Upper lobe of left lung (tissue), 6 donors: ENCODE data around the gene TTC22. TPM values are rescaled to one million over a fixed set of nuclear protein-coding genes. Genes with fewer than 3 reads are reported as not detected.
A peak's percentile ranks its signal among the peaks of the same experiment; 100 is the strongest.
"Not testable (repeated sequence)": the region's sequence is repeated elsewhere in the genome, so short reads cannot be mapped to it uniquely, and the experiment has no call there.

Experiments used
- ATAC-seq, 2 donors: fragments of 200-7000 bp; cut with Tn5 transposase; one replicate each; pipeline ENCODE4 v1.9.1; 2022; ENCODE audit warnings: mild to moderate bottlenecking in 2 of 2, moderate library complexity in 2 of 2; ENCODE audit not compliant: low FRiP score in 2 of 2
- DNase-seq, 2 donors: peaks; one replicate each; pipeline ENCODE4 v3.0.0-alpha.2; 2019 to 2020
- H3K27ac ChIP-seq, 4 donors: fragments of 200-600 bp; sonication (generic); one replicate each; pipeline ENCODE4 v1.5.1; 2016 to 2019
- H3K27me3 ChIP-seq, 4 donors: fragments of 200-600 bp; sonication (generic); one replicate each; pipeline ENCODE4 v1.5.1; 2017 to 2019
- H3K36me3 ChIP-seq, 4 donors: fragments of 200-600 bp; sonication (generic); one replicate each; pipeline ENCODE4 v1.5.1; 2016 to 2019
- H3K4me1 ChIP-seq, 4 donors: fragments of 200-600 bp; sonication (generic); one replicate each; pipeline ENCODE4 v1.5.1; 2018 to 2019
- H3K4me3 ChIP-seq, 4 donors: fragments of 200-600 bp; sonication (generic); one replicate each; pipeline ENCODE4 v1.5.1; 2017 to 2019; ENCODE audit warnings: mild to moderate bottlenecking in 2 of 4, moderate library complexity in 1 of 4
- H3K9me3 ChIP-seq, 4 donors: fragments of 200-600 bp; sonication (generic); one replicate each; pipeline ENCODE4 v1.5.1; 2018 to 2019
- EP300 ChIP-seq, 4 donors: sonication (generic); formaldehyde crosslinking; IDR thresholded peaks; one replicate each; pipeline ENCODE4 v1.5.1; 2017; ENCODE audit warnings: antibody characterized with exemption in 4 of 4, control low read depth in 2 of 4
- POLR2A ChIP-seq, 4 donors: fragments of 450-650 bp; IDR thresholded peaks; one replicate each; pipeline ENCODE4 v1.5.1; 2016 to 2017; ENCODE audit warnings: antibody characterized with exemption in 4 of 4, mild to moderate bottlenecking in 2 of 4
- POLR2AphosphoS5 ChIP-seq, 2 donors: sonication (generic); formaldehyde crosslinking; IDR thresholded peaks; one replicate each; pipeline ENCODE4 v1.5.1; 2017; ENCODE audit warnings: antibody characterized with exemption in 2 of 2
- WGBS, 2 donors: methylation state at CpG; one replicate each; pipeline ENCODE4 v1.1.5; 2017 to 2018; 5-methylcytosine and 5-hydroxymethylcytosine counted together
- total RNA-seq, 6 donors: library from RNA; depleted of rRNA in 4 of 6; stranded (reverse); fragments of >200 nt in 4 of 6; gene quantifications; one replicate each; pipeline versions ENCODE4 v1.1.0 to v1.2.1, GENCODE V29; 2016 to 2021
- TF ChIP-seq, protein P1 (sequence below), 6 experiments: fragments of 450-650 bp in 4 of 6; fragments of 200-600 bp in 2 of 6; sonication (generic) in 2 of 6; IDR thresholded peaks; one replicate each; pipeline ENCODE4 v1.5.1; 2016 to 2019; ENCODE audit warnings: antibody characterized with exemption in 6 of 6
- donor health status: DM: no; HTN: no; CAD: no; lungs with moderate emphysema.
- donor health status: DM: no; HTN: yes; CAD: no; lungs with severe emphysema.

Gene TTC22
- total RNA-seq, 6 donors from 2014 or later: 6.9 to 15.7 (median 12.1) TPM

DNA sequence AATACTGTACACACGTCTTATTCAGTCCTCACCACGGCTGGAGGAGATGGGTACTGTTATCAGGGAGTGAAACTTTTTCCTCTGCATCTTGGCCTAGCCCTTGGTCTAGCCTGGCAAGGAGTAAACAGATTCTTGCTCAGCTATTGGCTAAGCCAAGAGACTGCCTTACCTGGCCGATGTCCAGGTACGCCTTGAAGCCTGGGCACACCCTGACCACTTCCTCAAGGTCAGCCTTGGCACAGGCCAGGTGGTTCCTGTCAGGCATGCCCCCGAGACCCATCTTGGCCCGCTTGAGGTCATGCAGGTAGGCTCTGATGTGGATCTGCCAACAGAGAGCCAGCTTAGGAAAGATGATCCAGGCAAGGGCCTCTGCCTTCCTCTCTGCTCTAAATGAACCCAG lies 19.0 kb downstream of the TTC22 start:
- WGBS, 2 donors: 75 to 77% methylated on average over 5 to 6 of the region's 6 CpGs
- Histone ChIP-seq H3K27ac (no peak overlapping the region), H3K4me1 (peaks cover 0 to 6% (median 0%) of the 10 kb centered on the region in 4 donors), H3K36me3 (no peaks in the 10 kb centered on the region), H3K4me3 (no peak overlapping the region), H3K9me3 (no peaks in the 10 kb centered on the region), H3K27me3 (no peaks in the 10 kb centered on the region)
- TF ChIP-seq, protein P1, sequence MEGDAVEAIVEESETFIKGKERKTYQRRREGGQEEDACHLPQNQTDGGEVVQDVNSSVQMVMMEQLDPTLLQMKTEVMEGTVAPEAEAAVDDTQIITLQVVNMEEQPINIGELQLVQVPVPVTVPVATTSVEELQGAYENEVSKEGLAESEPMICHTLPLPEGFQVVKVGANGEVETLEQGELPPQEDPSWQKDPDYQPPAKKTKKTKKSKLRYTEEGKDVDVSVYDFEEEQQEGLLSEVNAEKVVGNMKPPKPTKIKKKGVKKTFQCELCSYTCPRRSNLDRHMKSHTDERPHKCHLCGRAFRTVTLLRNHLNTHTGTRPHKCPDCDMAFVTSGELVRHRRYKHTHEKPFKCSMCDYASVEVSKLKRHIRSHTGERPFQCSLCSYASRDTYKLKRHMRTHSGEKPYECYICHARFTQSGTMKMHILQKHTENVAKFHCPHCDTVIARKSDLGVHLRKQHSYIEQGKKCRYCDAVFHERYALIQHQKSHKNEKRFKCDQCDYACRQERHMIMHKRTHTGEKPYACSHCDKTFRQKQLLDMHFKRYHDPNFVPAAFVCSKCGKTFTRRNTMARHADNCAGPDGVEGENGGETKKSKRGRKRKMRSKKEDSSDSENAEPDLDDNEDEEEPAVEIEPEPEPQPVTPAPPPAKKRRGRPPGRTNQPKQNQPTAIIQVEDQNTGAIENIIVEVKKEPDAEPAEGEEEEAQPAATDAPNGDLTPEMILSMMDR (IDR thresholded peaks at IDR 0.05): no peak
- TF ChIP-seq EP300 (IDR thresholded peaks at IDR 0.05) (no peak), POLR2A (IDR thresholded peaks at IDR 0.05) (no peak), POLR2AphosphoS5 (IDR thresholded peaks at IDR 0.05) (no peak)
- DNase-seq: no peak
- ATAC-seq: no peak

DNA sequence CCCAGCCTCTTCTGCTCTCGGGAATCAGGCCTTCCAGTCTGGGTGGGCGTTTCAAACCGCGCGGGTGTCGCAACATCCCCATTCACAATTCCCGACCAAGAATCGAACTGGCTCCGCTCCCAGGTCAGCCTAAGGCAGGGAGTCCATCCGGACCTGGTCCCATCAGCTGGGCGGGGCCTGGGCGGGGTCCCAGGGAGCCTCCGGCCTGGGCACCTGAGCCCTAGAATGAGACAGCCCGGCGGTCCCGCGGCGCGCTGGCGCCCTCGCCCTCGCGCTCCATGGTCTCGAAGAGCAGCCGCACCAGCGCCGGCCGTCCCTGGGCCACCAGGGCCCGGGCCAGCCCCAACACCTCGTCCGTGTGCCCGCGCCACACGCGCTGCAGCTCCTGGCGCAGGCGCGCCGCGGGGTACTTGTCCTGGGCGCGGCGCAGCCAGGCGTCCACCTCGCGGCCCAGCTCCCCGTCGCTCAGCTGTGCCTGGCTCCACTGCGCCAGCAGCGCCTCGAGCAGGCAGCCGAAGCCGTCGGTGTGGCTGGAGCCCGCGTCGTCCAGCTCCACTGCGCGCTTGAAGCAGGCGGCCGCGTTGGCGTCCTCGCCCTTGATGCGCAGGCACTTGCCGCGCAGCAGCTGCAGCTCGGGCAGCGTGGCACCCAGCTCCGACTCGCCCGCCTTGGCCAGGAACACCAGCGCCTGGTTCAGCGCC lies 19.9 kb downstream of the TTC22 start:
- Histone ChIP-seq H3K4me3 (no peak overlapping the region), H3K36me3 (no peaks in the 10 kb centered on the region), H3K4me1 (peaks cover 0 to 6% (median 0%) of the 10 kb centered on the region in 4 donors), H3K27ac (no peak overlapping the region), H3K9me3 (no peaks in the 10 kb centered on the region), H3K27me3 (no peaks in the 10 kb centered on the region)
- TF ChIP-seq POLR2AphosphoS5 (IDR thresholded peaks at IDR 0.05) (no peak), POLR2A (IDR thresholded peaks at IDR 0.05) (no peak), EP300 (IDR thresholded peaks at IDR 0.05) (no peak)
- TF ChIP-seq, protein P1 (IDR thresholded peaks at IDR 0.05): no peak
- 46 to 59% methylated on average over 17 to 72 of the region's 74 CpGs for WGBS, 2 donors
- DNase-seq (peak in 1 of 2 donors; percentile 81), ATAC-seq (peak in 1 of 2 donors; percentile 25)

DNA sequence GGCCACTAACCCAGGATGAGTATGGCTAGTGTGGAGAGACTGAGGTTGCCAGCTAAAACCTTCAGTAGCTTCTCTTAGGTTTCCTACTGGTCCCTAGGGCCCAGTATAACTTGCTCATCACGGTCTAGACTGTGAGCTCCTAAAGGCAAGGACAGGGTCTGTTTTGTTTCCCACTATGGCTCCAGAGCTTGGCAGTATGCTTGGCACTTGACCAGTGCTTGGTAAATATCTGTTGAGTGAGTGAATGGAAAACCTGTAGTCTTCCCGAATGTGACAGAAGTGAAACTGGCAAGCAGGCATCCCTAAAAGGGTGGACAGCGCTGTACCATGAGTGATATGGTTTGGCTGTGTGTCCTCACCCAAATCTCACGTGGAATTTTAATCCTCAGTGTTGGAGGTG lies 23.7 kb downstream of the TTC22 start:
- no peaks in the 10 kb centered on the region for H3K36me3 ChIP-seq
- no peak overlapping the region for H3K27ac ChIP-seq
- no peaks in the 10 kb centered on the region for H3K27me3 ChIP-seq
- no peak overlapping the region for H3K4me3 ChIP-seq
- peaks cover 0 to 6% (median 0%) of the 10 kb centered on the region in 4 donors for H3K4me1 ChIP-seq
- ATAC-seq (no peak), DNase-seq (no peak)
- 58 to 89% methylated on average over 4 of the region's 4 CpGs for WGBS, 2 donors
- no peak for TF ChIP-seq POLR2A (IDR thresholded peaks at IDR 0.05)
- TF ChIP-seq, protein P1 (IDR thresholded peaks at IDR 0.05): no peak
- TF ChIP-seq POLR2AphosphoS5 (IDR thresholded peaks at IDR 0.05): no peak
- TF ChIP-seq EP300 (IDR thresholded peaks at IDR 0.05): no peak
- no peaks in the 10 kb centered on the region for H3K9me3 ChIP-seq

DNA sequence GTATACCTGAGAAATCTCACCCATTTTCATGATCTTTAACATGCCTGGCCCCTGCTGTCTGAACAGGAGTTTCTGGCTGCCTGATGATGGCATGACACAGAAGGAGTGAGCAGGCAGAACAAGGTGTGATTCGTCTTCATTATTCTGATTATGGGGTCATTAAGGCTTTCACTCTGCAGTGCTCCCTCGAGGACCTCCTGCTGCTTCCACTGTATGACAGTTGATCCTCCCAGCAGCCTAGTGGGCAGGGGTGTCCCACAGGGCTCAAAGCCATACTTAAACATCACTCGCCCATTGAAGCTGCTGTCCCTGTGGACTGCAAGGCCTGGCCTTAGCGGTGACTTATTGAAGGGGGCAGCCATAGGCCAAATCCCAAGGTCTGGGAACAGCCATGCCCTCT lies 24.1 kb downstream of the TTC22 start:
- no peaks in the 10 kb centered on the region for H3K36me3 ChIP-seq
- H3K27ac ChIP-seq: no peak overlapping the region
- H3K27me3 ChIP-seq: no peaks in the 10 kb centered on the region
- DNase-seq (no peak), ATAC-seq (no peak)
- 80 to 83% methylated on average over 3 to 4 of the region's 4 CpGs for WGBS, 2 donors
- H3K9me3 ChIP-seq: no peaks in the 10 kb centered on the region
- H3K4me3 ChIP-seq: no peak overlapping the region
- TF ChIP-seq, protein P1 (IDR thresholded peaks at IDR 0.05): no peak
- peaks cover 0 to 6% (median 0%) of the 10 kb centered on the region in 4 donors for H3K4me1 ChIP-seq

DNA sequence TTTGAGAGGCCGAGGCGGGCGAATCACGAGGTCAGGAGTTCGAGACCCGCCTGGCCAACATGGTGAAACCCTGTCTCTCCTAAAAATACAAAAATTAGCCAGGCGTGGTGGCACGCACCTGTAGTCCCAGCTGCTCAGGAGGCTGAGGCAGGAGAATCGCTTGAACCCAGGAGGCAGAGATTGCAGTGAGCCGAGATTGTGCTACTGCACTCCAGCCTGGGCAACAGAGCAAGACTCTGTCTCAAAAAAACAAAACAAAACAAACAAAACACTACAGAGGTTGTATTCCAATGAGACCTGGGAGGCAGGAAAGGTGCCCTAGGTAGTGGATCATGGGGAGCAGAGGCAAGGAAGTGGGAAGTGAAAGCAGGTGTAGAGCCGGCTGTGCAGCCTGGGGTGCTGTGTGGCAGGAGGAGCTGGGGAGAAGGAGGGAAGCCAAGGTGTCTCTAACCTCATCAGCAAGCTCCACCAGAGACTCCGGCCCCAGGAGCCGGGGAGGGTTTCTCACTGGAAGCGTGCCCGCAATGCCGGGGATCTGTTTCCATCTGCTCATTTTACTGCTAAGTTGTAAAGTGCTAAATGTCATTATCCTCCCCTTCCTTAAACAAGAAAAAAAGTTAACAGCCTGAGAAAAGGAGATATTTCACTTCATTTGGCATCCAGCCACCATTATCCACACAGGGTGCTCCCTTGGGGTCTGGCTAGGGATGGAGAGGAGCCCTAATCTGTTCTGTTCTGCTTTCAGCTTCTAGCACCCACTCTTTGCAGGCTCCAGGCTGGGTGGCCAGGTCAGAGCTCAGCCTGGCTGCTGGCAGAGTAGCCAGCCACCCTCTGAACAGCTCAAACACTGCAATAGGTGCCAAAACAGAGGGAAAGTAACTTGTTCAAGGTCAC lies 25.0 kb downstream of the TTC22 start:
- not testable (repeated sequence) for H3K27ac ChIP-seq, H3K4me1 ChIP-seq, H3K4me3 ChIP-seq, DNase-seq, H3K36me3 ChIP-seq, H3K27me3 ChIP-seq, H3K9me3 ChIP-seq, ATAC-seq
- 85% methylated on average over 16 of the region's 16 CpGs for WGBS, 2 donors
